ENCODE data around the gene FIGNL2. TPM values are rescaled to one million over a fixed set of nuclear protein-coding genes. Genes with fewer than 3 reads are reported as not detected.
A peak's percentile ranks its signal among the peaks of the same experiment; 100 is the strongest.
"Not testable (repeated sequence)": the region's sequence is repeated elsewhere in the genome, so short reads cannot be mapped to it uniquely, and the experiment has no call there.

FIGNL2 gene
- total RNA-seq, 2 experiments from 2014 or later, result 1.2 to 1.3 TPM

GRCh38 chr12:51888316-51889215 lies 40.0 kb upstream of the FIGNL2 start:
- Mint-ChIP-seq H3K9me3 (no peaks in the 10 kb centered on the region), H3K27ac (peak overlapping the region; percentile 33), H3K27me3 (no peaks in the 10 kb centered on the region), H3K4me3 (no peak overlapping the region), H3K36me3 (ENCODE audit: low read depth) (no peaks in the 10 kb centered on the region), H3K4me1 (ENCODE audit: low read depth) (peaks cover 21% of the 10 kb centered on the region)
- POLR2A ChIA-PET, result interaction anchor here (1.5 kb wide), 1 partner anchor 25 kb away, joined by 5 read pairs; no protein-coding TSS in a partner anchor
- Histone ChIP-seq H3K9me3 (ENCODE audit: control insufficient read depth in 1 of 2, insufficient read depth in 1 of 2, low read length in 2 of 2) (peaks cover 0 to 3% of the 10 kb centered on the region in 2 experiments), H3K4me3 (ENCODE audit: low read length) (no peak overlapping the region), H3K27me3 (ENCODE audit: control insufficient read depth in 1 of 2, insufficient read depth in 2 of 2, low read length in 2 of 2) (peaks cover 0 to 2% of the 10 kb centered on the region in 2 experiments), H3K4me1 (ENCODE audit: insufficient read depth, low read length) (peaks cover 11% of the 10 kb centered on the region), H3K36me3 (ENCODE audit: insufficient read depth, low read length) (no peaks in the 10 kb centered on the region), H3K27ac (ENCODE audit: low read depth in 1 of 2, low read length in 2 of 2) (no peak overlapping the region)
- CTCF ChIA-PET, result no interaction called here
- TF ChIP-seq CTCF (IDR thresholded peaks at IDR 0.05), result no peak
- intact Hi-C loops (cut with DNase I, micrococcal nuclease), result no loop called here
- DNase-seq (no peak), ATAC-seq (ENCODE audit: poor library complexity) (no peak)

- Mint-ChIP-seq H3K4me1 (ENCODE audit: low read depth) (peaks cover 21% of the 10 kb centered on the region), H3K27me3 (no peaks in the 10 kb centered on the region), H3K27ac (peak within 1 kb of the TSS; percentile 33), H3K9me3 (no peaks in the 10 kb centered on the region), H3K4me3 (no peak within 1 kb of the TSS), H3K36me3 (ENCODE audit: low read depth) (no peaks in the 10 kb centered on the region)
- Histone ChIP-seq H3K27ac (ENCODE audit: low read depth in 1 of 2, low read length in 2 of 2) (no peak within 1 kb of the TSS), H3K9me3 (ENCODE audit: control insufficient read depth in 1 of 2, insufficient read depth in 1 of 2, low read length in 2 of 2) (peaks cover 0 to 3% of the 10 kb centered on the region in 2 experiments), H3K27me3 (ENCODE audit: control insufficient read depth in 1 of 2, insufficient read depth in 2 of 2, low read length in 2 of 2) (peaks cover 0 to 2% of the 10 kb centered on the region in 2 experiments), H3K36me3 (ENCODE audit: insufficient read depth, low read length) (no peaks in the 10 kb centered on the region), H3K4me1 (ENCODE audit: insufficient read depth, low read length) (peaks cover 11% of the 10 kb centered on the region), H3K4me3 (ENCODE audit: low read length) (no peak within 1 kb of the TSS)
- DNase-seq, result no peak
- ChIA-PET POLR2A (interaction anchor here (1.5 kb wide), 1 partner anchor 24 kb away, joined by 5 read pairs; no protein-coding TSS in a partner anchor), CTCF (no interaction called here)
- TF ChIP-seq CTCF (IDR thresholded peaks at IDR 0.05), result no peak
- ATAC-seq (ENCODE audit: poor library complexity), result no peak
- intact Hi-C loops (cut with DNase I, micrococcal nuclease), result no loop called here
These were observed 39.2 kb upstream of the FIGNL2 start, which contains the start of gene ANKRD33 for GRCh38 chr12:51887476-51888315. Gene ANKRD33 (plus strand): TSS chr12:51888103. CDS start chr12:51888187, 84 bp downstream.

- H3K27ac ChIP-seq (ENCODE audit: low read depth in 1 of 2, low read length in 2 of 2), result no peak overlapping the region
- H3K36me3 Mint-ChIP-seq (ENCODE audit: low read depth), result no peaks in the 10 kb centered on the region
- H3K9me3 Mint-ChIP-seq, result no peaks in the 10 kb centered on the region
- peaks cover 21% of the 10 kb centered on the region for H3K4me1 Mint-ChIP-seq (ENCODE audit: low read depth)
- peaks cover 11% of the 10 kb centered on the region for H3K4me1 ChIP-seq (ENCODE audit: insufficient read depth, low read length)
- ChIA-PET POLR2A (interaction anchor here (0.9 to 2.2 kb wide), 6 partner anchors 17 to 184 kb away, joined by 3 to 15 read pairs (median 4); partner anchors contain the start of gene ATG101), CTCF (interaction anchor here (1.0 kb wide), 1 partner anchor 85 kb away, joined by 3 read pairs; no protein-coding TSS in a partner anchor)
- ATAC-seq (ENCODE audit: poor library complexity) (peak; percentile 99), DNase-seq (peak; percentile 9 to 79 (median 42))
- H3K27me3 Mint-ChIP-seq, result no peaks in the 10 kb centered on the region
- H3K4me3 Mint-ChIP-seq, result peak overlapping the region; percentile 23
- intact Hi-C loops (cut with DNase I, micrococcal nuclease), result no loop called here
- H3K4me3 ChIP-seq (ENCODE audit: low read length), result no peak overlapping the region
- peaks cover 0 to 2% of the 10 kb centered on the region in 2 experiments for H3K27me3 ChIP-seq (ENCODE audit: control insufficient read depth in 1 of 2, insufficient read depth in 2 of 2, low read length in 2 of 2)
- no peak for TF ChIP-seq CTCF (IDR thresholded peaks at IDR 0.05)
- peak overlapping the region; percentile 94 for H3K27ac Mint-ChIP-seq
- peaks cover 0 to 8% of the 10 kb centered on the region in 2 experiments for H3K9me3 ChIP-seq (ENCODE audit: control insufficient read depth in 1 of 2, insufficient read depth in 1 of 2, low read length in 2 of 2)
- H3K36me3 ChIP-seq (ENCODE audit: insufficient read depth, low read length), result no peaks in the 10 kb centered on the region
These were observed 37.6 kb upstream of the FIGNL2 start for GRCh38 chr12:51886021-51886710.

- H3K36me3 Mint-ChIP-seq (ENCODE audit: low read depth); H3K9me3 Mint-ChIP-seq; H3K9me3 ChIP-seq (ENCODE audit: control insufficient read depth in 1 of 2, insufficient read depth in 1 of 2, low read length in 2 of 2); H3K4me3 ChIP-seq (ENCODE audit: low read length); ATAC-seq (ENCODE audit: poor library complexity); DNase-seq; H3K27me3 ChIP-seq (ENCODE audit: control insufficient read depth in 1 of 2, insufficient read depth in 2 of 2, low read length in 2 of 2); H3K27ac ChIP-seq (ENCODE audit: low read depth in 1 of 2, low read length in 2 of 2); intact Hi-C loops (cut with DNase I, micrococcal nuclease); H3K36me3 ChIP-seq (ENCODE audit: insufficient read depth, low read length); H3K27me3 Mint-ChIP-seq: not testable (repeated sequence)
- CTCF ChIA-PET, result interaction anchor here (1.0 kb wide), 1 partner anchor 85 kb away, joined by 3 read pairs; no protein-coding TSS in a partner anchor
- peaks cover 11% of the 10 kb centered on the region for H3K4me1 ChIP-seq (ENCODE audit: insufficient read depth, low read length)
- Mint-ChIP-seq H3K27ac (peak overlapping the region; percentile 94), H3K4me1 (ENCODE audit: low read depth) (peaks cover 21% of the 10 kb centered on the region), H3K4me3 (peak overlapping the region; percentile 23)
- POLR2A ChIA-PET, result interaction anchor here (0.9 to 2.2 kb wide), 6 partner anchors 16 to 184 kb away, joined by 3 to 15 read pairs (median 4); partner anchors contain the start of gene ATG101
These were observed 36.9 kb upstream of the FIGNL2 start for GRCh38 chr12:51885294-51886020.

Measured in CD4-positive, alpha-beta T cell (primary cell).